Panc1 (cell line): Measurements from ENCODE around the gene KLHL26. TPM values are rescaled to one million over a fixed set of nuclear protein-coding genes. Genes with fewer than 3 reads are reported as not detected.

Experiments
- ATAC-seq: fragments of 200-7000 bp; cut with Tn5 transposase; 2 replicates; pipeline ENCODE4 v1.9.1; 2020; ENCODE audit warnings: mild to moderate bottlenecking, moderate library complexity
- BruUV-seq: library from RNA; stranded (reverse); fragments of 400-500 nt; replicated peaks from 2 replicates; lab custom pipeline; 2021; lab: Mats Ljungman, UMichigan
- CTCF ChIA-PET: fragments of 300-600 bp; sonication (Branson Sonifier 250); formaldehyde crosslinking; loops from one replicate; lab custom pipeline; 2022; ENCODE audit warnings: antibody characterized with exemption; lab: Charles Lee
- POLR2A ChIA-PET: fragments of 300-600 bp; sonication (Branson Sonifier 250); formaldehyde crosslinking; loops from one replicate; lab custom pipeline; 2022; ENCODE audit warnings: antibody characterized with exemption; lab: Charles Lee
- DNase-seq: peaks from one replicate; pipeline ENCODE4 v3.0.0-alpha.2; 2010; ENCODE audit warnings: low read depth, low spot score
- H3K27ac ChIP-seq: 2 replicates; pipeline ENCODE4 v1.5.1; 2011; ENCODE audit warnings: mild to moderate bottlenecking, low read length, inconsistent platforms
- H3K27me3 ChIP-seq: fragments of 200-500 bp; sonication (Bioruptor generic); 2 replicates; pipeline ENCODE4 v1.6.0; 2014; ENCODE audit warnings: low read length, inconsistent platforms; ENCODE audit not compliant: control insufficient read depth, insufficient read depth
- H3K36me3 ChIP-seq: fragments of 200-500 bp; sonication (Bioruptor generic); 2 replicates; pipeline ENCODE4 v1.5.1; 2014; ENCODE audit warnings: inconsistent platforms, mild to moderate bottlenecking, low read length, moderate library complexity; ENCODE audit not compliant: control insufficient read depth, insufficient read depth
- H3K4me1 ChIP-seq: 2 replicates; pipeline ENCODE4 v1.5.1; 2011; ENCODE audit warnings: inconsistent platforms, mild to moderate bottlenecking, low read length, moderate library complexity; ENCODE audit not compliant: control insufficient read depth, insufficient read depth
- H3K4me3 ChIP-seq, 2 experiments: 2 replicates each; pipeline ENCODE4 v1.5.1; 2011 to 2012; ENCODE audit warnings: low read depth in 2 of 2, low read length in 2 of 2, mild to moderate bottlenecking in 2 of 2, inconsistent platforms in 1 of 2, moderate library complexity in 1 of 2
- H3K9me3 ChIP-seq: fragments of 200-500 bp; sonication (Bioruptor generic); 2 replicates; pipeline ENCODE4 v1.5.1; 2014; ENCODE audit warnings: low read depth, mild to moderate bottlenecking, inconsistent platforms, low read length, moderate library complexity; ENCODE audit not compliant: control insufficient read depth, insufficient read depth
- POLR2AphosphoS5 ChIP-seq: IDR thresholded peaks from 2 replicates; pipeline ENCODE4 v1.6.1; 2012; ENCODE audit warnings: mild to moderate bottlenecking, low read depth, low read length, moderate library complexity
- SIN3A ChIP-seq: IDR thresholded peaks from 2 replicates; pipeline ENCODE4 v1.6.1; 2012; ENCODE audit warnings: low read depth, mild to moderate bottlenecking, low read length, moderate library complexity, borderline replicate concordance; ENCODE audit not compliant: insufficient read depth
- TCF7L2 ChIP-seq: IDR thresholded peaks from 2 replicates; pipeline ENCODE4 v1.6.1; 2011; ENCODE audit warnings: mild to moderate bottlenecking, low read depth, low read length, inconsistent platforms
- in situ Hi-C: cut with HindIII; loops from 2 replicates; pipeline ENCODE4 v1.10.0; 2016; ENCODE audit warnings: low sequenced_read_pairs, low pct_unique_long_range_greater_than_20kb
- intact Hi-C: fragments of 100-400 bp; cut with micrococcal nuclease; formaldehyde crosslinking; loops from one replicate; pipeline ENCODE4 v1.10.0; 2022; ENCODE audit not compliant: unreplicated experiment
- total RNA-seq: library from RNA; stranded (reverse); gene quantifications from one replicate; pipeline ENCODE4 v1.2.1, GENCODE V29; 2021; ENCODE audit not compliant: unreplicated experiment
- TF ChIP-seq, protein P1 (sequence below), 2 experiments: IDR thresholded peaks; 2 replicates each; pipeline ENCODE4 v1.6.1; 2011 to 2012; ENCODE audit warnings: low read depth in 2 of 2, control low read depth in 1 of 2, low read length in 1 of 2, mild to moderate bottlenecking in 1 of 2, moderate library complexity in 1 of 2; ENCODE audit not compliant: insufficient read depth in 1 of 2
- TF ChIP-seq, protein P2 (sequence below): fragments of 450-650 bp; IDR thresholded peaks from 2 replicates; pipeline ENCODE4 v1.5.1; 2017; ENCODE audit warnings: mild to moderate bottlenecking

KLHL26 gene
- total RNA-seq, 1 experiment from 2014 or later: 4.4 TPM

DNA sequence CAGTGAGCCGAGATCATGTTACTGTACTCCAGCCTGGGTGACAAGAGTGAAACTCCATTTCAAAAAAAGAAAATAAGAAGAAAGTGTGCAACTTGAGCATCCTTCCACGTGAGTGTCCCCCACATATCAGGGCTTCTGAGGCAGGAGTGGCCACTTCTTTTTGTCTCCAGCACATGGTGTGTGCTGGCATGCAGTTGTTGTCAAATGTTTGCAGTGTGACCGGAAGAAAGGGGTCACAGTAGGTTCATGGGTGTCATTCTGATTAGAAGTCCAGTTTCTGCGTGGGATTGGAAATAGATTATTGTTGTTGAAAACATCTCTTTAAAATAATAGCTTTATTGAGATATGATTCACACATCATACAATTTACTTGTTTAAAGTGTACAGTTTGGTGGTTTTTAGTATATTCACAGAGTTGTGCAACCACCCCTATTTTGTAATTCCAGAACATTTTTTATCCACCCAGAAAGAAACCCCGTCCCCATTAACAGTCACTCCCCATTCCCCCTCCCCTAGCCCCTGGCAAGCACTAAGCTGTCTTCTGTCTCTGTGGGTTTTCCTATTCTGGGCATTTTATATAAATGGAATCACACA is 48.9 kb downstream of the KLHL26 start:
- no peaks in the 10 kb centered on the region for H3K36me3 ChIP-seq
- no peak overlapping the region for H3K4me3 ChIP-seq
- in situ Hi-C loops (no loop called here), intact Hi-C loops (no loop called here)
- H3K27me3 ChIP-seq: no peaks in the 10 kb centered on the region
- ATAC-seq (no peak), DNase-seq (no peak)
- BruUV-seq: TSS peak; percentile 81
- ChIA-PET CTCF (no interaction called here), POLR2A (no interaction called here)
- no peak overlapping the region for H3K27ac ChIP-seq
- TF ChIP-seq TCF7L2 (no peak), POLR2AphosphoS5 (no peak), SIN3A (no peak)
- TF ChIP-seq, protein P1, sequence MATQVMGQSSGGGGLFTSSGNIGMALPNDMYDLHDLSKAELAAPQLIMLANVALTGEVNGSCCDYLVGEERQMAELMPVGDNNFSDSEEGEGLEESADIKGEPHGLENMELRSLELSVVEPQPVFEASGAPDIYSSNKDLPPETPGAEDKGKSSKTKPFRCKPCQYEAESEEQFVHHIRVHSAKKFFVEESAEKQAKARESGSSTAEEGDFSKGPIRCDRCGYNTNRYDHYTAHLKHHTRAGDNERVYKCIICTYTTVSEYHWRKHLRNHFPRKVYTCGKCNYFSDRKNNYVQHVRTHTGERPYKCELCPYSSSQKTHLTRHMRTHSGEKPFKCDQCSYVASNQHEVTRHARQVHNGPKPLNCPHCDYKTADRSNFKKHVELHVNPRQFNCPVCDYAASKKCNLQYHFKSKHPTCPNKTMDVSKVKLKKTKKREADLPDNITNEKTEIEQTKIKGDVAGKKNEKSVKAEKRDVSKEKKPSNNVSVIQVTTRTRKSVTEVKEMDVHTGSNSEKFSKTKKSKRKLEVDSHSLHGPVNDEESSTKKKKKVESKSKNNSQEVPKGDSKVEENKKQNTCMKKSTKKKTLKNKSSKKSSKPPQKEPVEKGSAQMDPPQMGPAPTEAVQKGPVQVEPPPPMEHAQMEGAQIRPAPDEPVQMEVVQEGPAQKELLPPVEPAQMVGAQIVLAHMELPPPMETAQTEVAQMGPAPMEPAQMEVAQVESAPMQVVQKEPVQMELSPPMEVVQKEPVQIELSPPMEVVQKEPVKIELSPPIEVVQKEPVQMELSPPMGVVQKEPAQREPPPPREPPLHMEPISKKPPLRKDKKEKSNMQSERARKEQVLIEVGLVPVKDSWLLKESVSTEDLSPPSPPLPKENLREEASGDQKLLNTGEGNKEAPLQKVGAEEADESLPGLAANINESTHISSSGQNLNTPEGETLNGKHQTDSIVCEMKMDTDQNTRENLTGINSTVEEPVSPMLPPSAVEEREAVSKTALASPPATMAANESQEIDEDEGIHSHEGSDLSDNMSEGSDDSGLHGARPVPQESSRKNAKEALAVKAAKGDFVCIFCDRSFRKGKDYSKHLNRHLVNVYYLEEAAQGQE (IDR thresholded peaks at IDR 0.05; ENCODE audit: insufficient read depth in 1 of 2, low read depth in 2 of 2, low read length in 1 of 2): no peak
- H3K9me3 ChIP-seq: no peaks in the 10 kb centered on the region
- peaks cover 5% of the 10 kb centered on the region for H3K4me1 ChIP-seq

DNA sequence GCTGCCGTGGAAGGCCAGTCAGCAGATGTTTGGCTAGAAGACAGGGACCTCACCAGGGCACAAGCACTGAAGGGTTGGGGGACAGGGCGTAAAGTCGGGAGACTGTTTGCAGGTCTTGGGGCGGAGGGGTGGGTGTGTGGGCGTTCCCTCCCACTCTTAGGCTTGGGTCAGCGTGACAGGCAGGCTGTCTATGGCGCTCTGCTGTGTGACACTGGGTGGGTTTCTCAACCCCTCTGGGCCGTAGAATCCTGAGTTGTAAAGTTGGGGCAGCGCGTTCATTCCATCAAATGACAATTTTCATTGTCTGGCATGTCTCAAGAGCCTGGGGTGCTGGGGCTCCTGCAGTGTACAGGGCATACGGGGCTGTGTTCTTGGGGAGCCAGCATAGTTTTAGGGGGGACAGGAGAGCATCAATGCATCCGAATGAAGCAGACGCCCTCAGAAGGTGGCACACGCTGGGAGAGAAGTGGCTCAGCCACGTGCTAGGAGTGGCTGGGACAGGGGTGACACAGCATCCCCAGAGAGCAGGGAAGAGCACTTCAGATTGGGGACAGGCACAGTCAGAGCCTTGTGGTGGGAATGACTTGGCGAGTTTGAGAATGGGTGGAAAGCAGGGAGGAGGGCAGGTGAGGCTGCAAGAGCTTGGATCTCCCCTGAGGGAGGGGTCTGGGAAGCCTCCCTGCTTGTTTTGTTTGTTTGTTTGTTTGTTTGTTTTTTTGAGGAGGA is 51.1 kb downstream of the KLHL26 start:
- Histone ChIP-seq H3K4me3 (no peak overlapping the region), H3K27me3 (no peaks in the 10 kb centered on the region), H3K4me1 (peaks cover 5% of the 10 kb centered on the region; the same call in 1 of the 2 replicates), H3K27ac (no peak overlapping the region), H3K36me3 (no peaks in the 10 kb centered on the region), H3K9me3 (no peaks in the 10 kb centered on the region)
- intact Hi-C loops: no loop called here
- DNase-seq (no peak), ATAC-seq (no peak)
- POLR2A ChIA-PET: no interaction called here
- TSS peak; percentile 17 for BruUV-seq
- CTCF ChIA-PET: no interaction called here
- TF ChIP-seq, protein P1 (IDR thresholded peaks at IDR 0.05; ENCODE audit: insufficient read depth in 1 of 2, low read depth in 2 of 2, low read length in 1 of 2): no peak
- TF ChIP-seq TCF7L2: no peak
- no peak for TF ChIP-seq POLR2AphosphoS5
- TF ChIP-seq SIN3A: no peak
- TF ChIP-seq, protein P2, sequence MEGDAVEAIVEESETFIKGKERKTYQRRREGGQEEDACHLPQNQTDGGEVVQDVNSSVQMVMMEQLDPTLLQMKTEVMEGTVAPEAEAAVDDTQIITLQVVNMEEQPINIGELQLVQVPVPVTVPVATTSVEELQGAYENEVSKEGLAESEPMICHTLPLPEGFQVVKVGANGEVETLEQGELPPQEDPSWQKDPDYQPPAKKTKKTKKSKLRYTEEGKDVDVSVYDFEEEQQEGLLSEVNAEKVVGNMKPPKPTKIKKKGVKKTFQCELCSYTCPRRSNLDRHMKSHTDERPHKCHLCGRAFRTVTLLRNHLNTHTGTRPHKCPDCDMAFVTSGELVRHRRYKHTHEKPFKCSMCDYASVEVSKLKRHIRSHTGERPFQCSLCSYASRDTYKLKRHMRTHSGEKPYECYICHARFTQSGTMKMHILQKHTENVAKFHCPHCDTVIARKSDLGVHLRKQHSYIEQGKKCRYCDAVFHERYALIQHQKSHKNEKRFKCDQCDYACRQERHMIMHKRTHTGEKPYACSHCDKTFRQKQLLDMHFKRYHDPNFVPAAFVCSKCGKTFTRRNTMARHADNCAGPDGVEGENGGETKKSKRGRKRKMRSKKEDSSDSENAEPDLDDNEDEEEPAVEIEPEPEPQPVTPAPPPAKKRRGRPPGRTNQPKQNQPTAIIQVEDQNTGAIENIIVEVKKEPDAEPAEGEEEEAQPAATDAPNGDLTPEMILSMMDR: no peak
- in situ Hi-C loops: no loop called here
